ENCODE measurements around the gene DHRS1. TPM values are rescaled to one million over a fixed set of nuclear protein-coding genes. Genes with fewer than 3 reads are reported as not detected.

DHRS1 gene
- total and polyA plus RNA-seq, 9 of the 15 experiments (the other 6 are each of a cell fraction or from before 2014, with no cell fraction given) = 7.3 to 33.6 (median 13.3) TPM

- no peak for TF ChIP-seq FIP1L1 (IDR thresholded peaks at IDR 0.05; ENCODE audit: low read depth, low read length, poor library complexity, severe bottlenecking)
- TF ChIP-seq RBM34 (IDR thresholded peaks at IDR 0.05; ENCODE audit: borderline replicate concordance, insufficient read depth, low read length) = no peak
- TF ChIP-seq BACH1 (tag; IDR thresholded peaks at IDR 0.05) = no peak
- peak; percentile 49; the same call in 1 of the 2 replicates for TF ChIP-seq ATF3 (IDR thresholded peaks at IDR 0.05)
- TF ChIP-seq ATF3 (CRISPR knock-in tag; conservative IDR thresholded peaks at IDR 0.05) = no peak
- no peak for TF ChIP-seq HES1 (IDR thresholded peaks at IDR 0.05; ENCODE audit: low read depth)
- no peak for TF ChIP-seq TSHZ1 (CRISPR knock-in tag; IDR thresholded peaks at IDR 0.05)
- TF ChIP-seq JUN (IDR thresholded peaks at IDR 0.05; ENCODE audit: borderline replicate concordance, low read depth, low read length) = no peak
- no peak for TF ChIP-seq JUN (CRISPR knock-in tag; IDR thresholded peaks at IDR 0.05; ENCODE audit: borderline replicate concordance)
- TF ChIP-seq KAT2B (IDR thresholded peaks at IDR 0.05; ENCODE audit: low read depth, low read length) = no peak
- TF ChIP-seq TRIM28 (IDR thresholded peaks at IDR 0.05) = no peak
- no peak for TF ChIP-seq ZNF436 (CRISPR knock-in tag; IDR thresholded peaks at IDR 0.05)
- no peak for TF ChIP-seq HMGN3 (IDR thresholded peaks at IDR 0.05; ENCODE audit: borderline replicate concordance, extremely low read depth, insufficient read length, low read depth, low read length)
- TF ChIP-seq NCOR1 (IDR thresholded peaks at IDR 0.05) = peak; percentile 41; the same call in 1 of the 2 replicates
- 0 out of 2 replicates have a peak, but pooled peaks have one; percentile 34 for TF ChIP-seq ATF7 (IDR thresholded peaks at IDR 0.05)
- TF ChIP-seq KLF16 (IDR thresholded peaks at IDR 0.05) = peak; percentile 30; the same call in 1 of the 2 replicates
- TF ChIP-seq RBFOX2 (IDR thresholded peaks at IDR 0.05; ENCODE audit: low read depth, low read length) = no peak
- 0 out of 2 replicates have a peak, but pooled peaks have one; percentile 29 for TF ChIP-seq MTA3 (IDR thresholded peaks at IDR 0.05; ENCODE audit: borderline replicate concordance)
- no peak for TF ChIP-seq CBX3 (IDR thresholded peaks at IDR 0.05; ENCODE audit: borderline replicate concordance in 1 of 2, low read length in 2 of 2)
- TF ChIP-seq ZNF133 (CRISPR knock-in tag; IDR thresholded peaks at IDR 0.05) = no peak
- no peak for TF ChIP-seq MLX (CRISPR knock-in tag; conservative IDR thresholded peaks at IDR 0.05)
- TF ChIP-seq ELK1 (CRISPR knock-in tag; IDR thresholded peaks at IDR 0.05) = no peak
Measured at GRCh38 chr14:24274101-24274543, 25.5 kb downstream of the DHRS1 start (continued).

Measured in K562 (cell line).